Bronchial epithelial cell (primary cell): ENCODE data around the gene RNF40. TPM values are rescaled to one million over a fixed set of nuclear protein-coding genes. Genes with fewer than 3 reads are reported as not detected.
A peak's percentile ranks its signal among the peaks of the same experiment; 100 is the strongest.
"Not testable (repeated sequence)": the region's sequence is repeated elsewhere in the genome, so short reads cannot be mapped to it uniquely, and the experiment has no call there.

ENCODE experiments used
- DNase-seq: peaks from one replicate; pipeline ENCODE4 v3.0.0-alpha.2; 2010; ENCODE audit warnings: low read depth
- FAIRE-seq: peaks from 2 replicates; lab custom pipeline; 2011; peaks lifted over from hg19 to GRCh38; lab: Jason Lieb, UNC
- H3K27me3 ChIP-seq: 2 replicates; pipeline ENCODE4 v1.5.1; 2011; ENCODE audit warnings: low read length; ENCODE audit not compliant: control insufficient read depth, insufficient read depth
- H3K36me3 ChIP-seq: 2 replicates; pipeline ENCODE4 v1.5.1; 2011; ENCODE audit warnings: low read length; ENCODE audit not compliant: control insufficient read depth, insufficient read depth
- H3K4me3 ChIP-seq: 2 replicates; pipeline ENCODE4 v1.5.1; 2011; ENCODE audit warnings: mild to moderate bottlenecking, low read depth, low read length, control low read depth
- total RNA-seq: library from RNA; depleted of rRNA; stranded (reverse); fragments of >200 nt; gene quantifications from 2 replicates; pipeline ENCODE4 v1.2.1, GENCODE V29; 2014
- TF ChIP-seq, protein P1 (sequence below): IDR thresholded peaks from 2 replicates; pipeline ENCODE4 v1.5.1; 2011; ENCODE audit warnings: mild to moderate bottlenecking, moderate library complexity, low read length, control low read depth, inconsistent platforms; ENCODE audit not compliant: insufficient read depth, severe bottlenecking

The RNF40 gene
- total RNA-seq, 1 donor from 2014 or later: 38.7 TPM

DNA sequence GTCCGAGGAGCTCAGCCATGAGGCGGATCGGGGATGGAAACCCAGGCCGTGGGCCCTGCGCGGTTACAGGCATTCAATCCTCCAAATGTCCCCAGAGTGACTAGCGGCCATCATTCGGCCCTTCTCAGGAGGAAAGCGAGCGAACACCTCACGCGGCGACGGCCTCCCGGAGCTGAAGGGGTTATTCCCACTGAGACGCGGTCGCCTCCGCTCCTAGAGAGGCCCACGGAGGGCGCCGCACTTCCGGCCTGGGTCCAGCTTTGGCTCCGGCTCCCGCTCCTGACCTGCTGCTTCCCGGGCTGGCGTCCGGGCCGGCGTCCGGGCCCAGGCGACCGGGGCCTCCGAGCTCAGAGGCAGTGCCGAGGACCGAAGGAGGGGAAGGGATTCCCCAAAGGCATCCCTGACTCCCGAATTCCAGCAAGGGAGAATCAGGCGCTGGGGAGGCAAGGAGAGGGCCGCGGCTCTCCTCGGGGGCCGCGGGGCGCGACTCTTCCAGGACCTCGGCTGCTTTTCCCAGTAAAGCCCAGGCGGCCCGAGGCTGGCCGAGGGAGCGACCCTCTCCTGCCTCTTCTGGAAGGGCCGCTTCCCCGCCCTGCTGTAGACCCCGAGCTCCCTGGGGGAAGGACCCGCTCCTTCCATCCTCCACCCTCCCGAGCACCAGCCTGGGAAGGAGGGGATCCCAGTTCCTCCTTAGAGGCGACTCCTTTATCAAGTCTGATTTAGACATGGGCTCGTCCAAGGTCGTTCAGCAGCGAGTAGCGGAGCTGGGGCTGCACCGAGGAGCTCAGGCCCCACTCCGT lies 43.4 kb downstream of the RNF40 start:
- no peaks in the 10 kb centered on the region for H3K27me3 ChIP-seq
- DNase-seq (peak; percentile 36), FAIRE-seq (no peak)
- peak overlapping the region; percentile 61 for H3K4me3 ChIP-seq
- TF ChIP-seq, protein P1, sequence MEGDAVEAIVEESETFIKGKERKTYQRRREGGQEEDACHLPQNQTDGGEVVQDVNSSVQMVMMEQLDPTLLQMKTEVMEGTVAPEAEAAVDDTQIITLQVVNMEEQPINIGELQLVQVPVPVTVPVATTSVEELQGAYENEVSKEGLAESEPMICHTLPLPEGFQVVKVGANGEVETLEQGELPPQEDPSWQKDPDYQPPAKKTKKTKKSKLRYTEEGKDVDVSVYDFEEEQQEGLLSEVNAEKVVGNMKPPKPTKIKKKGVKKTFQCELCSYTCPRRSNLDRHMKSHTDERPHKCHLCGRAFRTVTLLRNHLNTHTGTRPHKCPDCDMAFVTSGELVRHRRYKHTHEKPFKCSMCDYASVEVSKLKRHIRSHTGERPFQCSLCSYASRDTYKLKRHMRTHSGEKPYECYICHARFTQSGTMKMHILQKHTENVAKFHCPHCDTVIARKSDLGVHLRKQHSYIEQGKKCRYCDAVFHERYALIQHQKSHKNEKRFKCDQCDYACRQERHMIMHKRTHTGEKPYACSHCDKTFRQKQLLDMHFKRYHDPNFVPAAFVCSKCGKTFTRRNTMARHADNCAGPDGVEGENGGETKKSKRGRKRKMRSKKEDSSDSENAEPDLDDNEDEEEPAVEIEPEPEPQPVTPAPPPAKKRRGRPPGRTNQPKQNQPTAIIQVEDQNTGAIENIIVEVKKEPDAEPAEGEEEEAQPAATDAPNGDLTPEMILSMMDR: peak; percentile 11
- H3K36me3 ChIP-seq: no peaks in the 10 kb centered on the region

DNA sequence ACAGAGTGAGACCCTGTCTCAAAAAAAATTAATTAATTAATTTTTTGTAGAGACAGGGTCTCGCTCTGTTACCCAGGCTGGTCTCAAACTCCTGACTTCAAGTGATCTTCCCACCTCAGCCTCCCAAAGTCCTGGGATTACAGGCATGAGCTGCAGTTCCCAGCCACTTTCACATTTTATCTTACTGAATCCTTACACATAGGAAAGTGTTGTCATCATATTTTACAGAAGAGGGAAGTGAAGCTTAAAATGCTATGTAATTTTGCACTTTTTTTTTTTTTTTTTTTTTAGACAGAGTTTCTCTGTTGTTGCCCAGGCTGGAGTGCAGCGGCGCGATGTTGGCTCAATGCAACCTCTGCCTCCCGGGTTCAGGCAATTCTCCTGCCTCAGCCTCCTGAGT lies 46.0 kb downstream of the RNF40 start:
- Histone ChIP-seq H3K27me3 (no peaks in the 10 kb centered on the region), H3K36me3 (no peaks in the 10 kb centered on the region), H3K4me3 (no peak overlapping the region)
- TF ChIP-seq, protein P1: no peak
- DNase-seq (no peak), FAIRE-seq (no peak)

DNA sequence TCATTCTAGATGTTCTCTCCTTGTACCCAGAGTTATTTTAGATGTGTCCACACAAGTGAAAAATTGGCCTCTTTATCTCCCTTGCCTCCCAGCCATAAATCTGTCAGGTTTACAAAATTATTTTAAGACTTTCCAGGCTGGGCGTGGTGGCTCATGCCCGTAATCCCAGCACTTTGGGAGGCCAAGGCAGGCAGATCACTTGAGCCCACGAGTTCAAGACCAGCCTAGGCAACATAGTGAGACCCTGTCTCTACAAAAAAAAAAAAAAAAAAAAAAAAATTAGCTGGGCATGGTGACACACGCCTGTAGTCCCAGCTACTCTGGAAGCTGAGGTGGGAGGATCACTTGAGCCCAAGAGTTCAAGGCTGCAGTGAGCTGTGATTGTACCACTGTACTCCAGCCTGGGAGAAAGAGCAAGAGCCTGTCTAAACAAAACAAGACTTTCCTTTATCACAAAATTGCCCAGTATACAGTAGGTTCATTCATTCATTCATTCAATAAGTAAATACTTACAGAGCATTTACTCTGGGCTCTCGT lies 46.8 kb downstream of the RNF40 start:
- H3K4me3 ChIP-seq, DNase-seq, H3K36me3 ChIP-seq, FAIRE-seq, H3K27me3 ChIP-seq: not testable (repeated sequence)

DNA sequence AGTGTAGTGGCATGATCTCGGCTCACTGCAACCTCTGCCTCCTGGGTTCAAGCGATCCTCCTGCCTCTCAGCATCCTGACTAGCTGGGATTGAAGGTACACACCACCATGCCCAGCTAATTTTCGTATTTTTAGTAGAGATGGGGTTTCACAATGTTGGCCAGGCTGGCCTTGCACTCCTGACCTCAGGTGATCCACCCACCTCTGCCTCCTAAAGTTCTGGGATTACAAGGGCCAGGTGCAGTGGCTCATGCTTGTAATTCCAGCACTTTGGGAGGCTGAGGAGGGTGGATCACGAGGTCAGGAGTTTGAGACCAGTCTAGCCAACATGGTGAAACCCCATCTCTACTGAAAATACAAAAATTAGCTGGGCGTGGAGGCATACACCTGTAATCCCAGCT lies 47.6 kb downstream of the RNF40 start:
- not testable (repeated sequence) for H3K4me3 ChIP-seq, H3K36me3 ChIP-seq, H3K27me3 ChIP-seq, FAIRE-seq, DNase-seq

DNA sequence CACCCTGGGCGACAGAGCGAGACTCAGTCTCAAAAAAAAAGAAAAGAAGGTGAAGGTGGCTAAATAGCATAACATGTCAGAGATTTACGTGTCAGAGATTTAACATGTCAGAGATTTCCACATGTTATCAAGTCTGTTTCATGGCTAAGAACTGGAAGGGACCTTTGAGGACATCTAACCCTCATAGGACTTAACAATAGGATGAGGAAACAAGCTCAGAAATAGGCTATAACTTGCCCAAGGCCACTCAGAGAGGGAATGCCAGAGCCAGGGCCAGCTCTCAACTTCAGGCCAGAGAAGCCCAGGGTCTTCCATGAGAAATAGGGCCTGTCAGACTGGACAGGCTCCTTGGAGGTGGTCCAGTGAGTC lies 51.7 kb downstream of the RNF40 start:
- Histone ChIP-seq H3K27me3 (no peaks in the 10 kb centered on the region), H3K36me3 (no peaks in the 10 kb centered on the region), H3K4me3 (peak overlapping the region; percentile 53)
- TF ChIP-seq, protein P1: no peak
- no peak for FAIRE-seq
- DNase-seq: no peak

DNA sequence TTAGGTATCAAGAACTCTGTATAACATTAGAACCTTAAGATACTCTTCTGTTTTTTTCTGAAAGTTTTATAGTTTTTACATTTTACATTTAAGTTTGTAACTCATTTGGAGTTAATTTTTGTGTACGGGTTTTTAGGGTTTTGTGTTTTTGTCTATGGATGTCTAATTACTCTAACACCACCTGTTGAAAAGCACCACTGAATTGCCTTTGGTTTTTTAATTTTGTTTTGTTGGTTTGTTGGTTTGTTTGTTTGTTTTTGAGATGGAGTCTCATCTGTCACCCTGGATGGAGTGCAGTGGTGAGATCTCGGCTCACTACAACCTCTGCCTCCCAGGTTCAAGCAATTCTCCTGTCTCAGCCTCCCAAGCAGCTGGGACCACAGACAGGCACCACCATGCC lies 54.6 kb downstream of the RNF40 start:
- Histone ChIP-seq H3K36me3 (no peaks in the 10 kb centered on the region), H3K4me3 (no peak overlapping the region), H3K27me3 (no peaks in the 10 kb centered on the region)
- DNase-seq: no peak
- TF ChIP-seq, protein P1: no peak
- FAIRE-seq: no peak
